ENCODE data around the gene ARFIP1. TPM values are rescaled to one million over a fixed set of nuclear protein-coding genes. Genes with fewer than 3 reads are reported as not detected.
"Not testable (repeated sequence)": the region's sequence is repeated elsewhere in the genome, so short reads cannot be mapped to it uniquely, and the experiment has no call there.

ARFIP1 gene
- total RNA-seq, 1 donor = 55.5 TPM

DNA sequence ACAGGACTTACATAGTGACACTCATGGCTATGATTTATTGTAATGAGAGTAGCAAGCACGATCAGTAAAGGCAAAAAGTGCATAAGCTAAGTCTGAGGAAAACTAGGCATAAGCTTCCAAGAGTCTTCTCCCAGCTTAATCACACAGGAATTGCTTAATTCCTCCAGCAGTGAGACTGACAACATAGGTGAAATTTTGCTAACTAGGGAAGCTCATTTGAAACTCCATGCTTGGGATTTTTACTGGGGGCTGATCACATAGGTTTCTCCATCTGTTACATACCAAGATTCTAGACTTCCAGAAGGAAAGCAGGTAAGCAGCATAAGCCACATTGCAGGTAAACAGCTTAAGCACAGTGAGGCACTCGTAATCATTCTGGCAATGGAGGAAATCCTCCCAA is 84.6 kb downstream of the ARFIP1 start:
- no peak overlapping the region for H3K4me3 ChIP-seq (ENCODE audit: low read depth, low read length)
- DNase-seq (ENCODE audit: low read depth) = no peak
- no peak for TF ChIP-seq CTCF (IDR thresholded peaks at IDR 0.05; ENCODE audit: insufficient read depth, low read length)

DNA sequence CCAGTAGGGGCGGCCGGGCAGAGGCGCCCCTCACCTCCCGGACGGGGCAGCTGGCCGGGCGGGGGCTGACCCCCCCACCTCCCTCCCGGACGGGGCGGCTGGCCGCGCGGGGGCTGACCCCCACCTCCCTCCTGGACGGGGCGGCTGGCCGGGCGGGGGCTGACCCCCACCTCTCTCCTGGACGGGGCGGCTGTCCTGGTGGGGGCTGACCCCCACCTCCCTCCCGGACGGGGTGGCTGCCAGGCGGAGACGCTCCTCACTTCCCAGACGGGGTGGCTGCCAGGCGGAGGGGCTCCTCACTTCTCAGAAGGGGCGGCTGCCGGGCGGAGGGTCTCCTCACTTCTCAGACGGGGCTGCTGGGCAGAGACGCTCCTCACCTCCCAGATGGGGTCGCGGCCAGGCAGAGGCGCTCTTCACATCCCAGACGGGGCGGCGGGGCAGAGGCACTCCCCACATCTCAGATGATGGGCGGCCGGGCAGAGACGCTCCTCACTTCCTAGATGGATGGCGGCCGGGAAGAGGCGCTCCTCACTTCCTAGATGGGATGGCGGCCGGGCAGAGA is 86.8 kb downstream of the ARFIP1 start:
- not testable (repeated sequence) for DNase-seq (ENCODE audit: low read depth); H3K4me3 ChIP-seq (ENCODE audit: low read depth, low read length)

GRCh38 chr4:152870606-152871005 is 90.9 kb downstream of the ARFIP1 start:
- H3K4me3 ChIP-seq (ENCODE audit: low read depth, low read length) = no peak overlapping the region
- TF ChIP-seq CTCF (IDR thresholded peaks at IDR 0.05; ENCODE audit: insufficient read depth, low read length) = no peak
- no peak for DNase-seq (ENCODE audit: low read depth)

DNA sequence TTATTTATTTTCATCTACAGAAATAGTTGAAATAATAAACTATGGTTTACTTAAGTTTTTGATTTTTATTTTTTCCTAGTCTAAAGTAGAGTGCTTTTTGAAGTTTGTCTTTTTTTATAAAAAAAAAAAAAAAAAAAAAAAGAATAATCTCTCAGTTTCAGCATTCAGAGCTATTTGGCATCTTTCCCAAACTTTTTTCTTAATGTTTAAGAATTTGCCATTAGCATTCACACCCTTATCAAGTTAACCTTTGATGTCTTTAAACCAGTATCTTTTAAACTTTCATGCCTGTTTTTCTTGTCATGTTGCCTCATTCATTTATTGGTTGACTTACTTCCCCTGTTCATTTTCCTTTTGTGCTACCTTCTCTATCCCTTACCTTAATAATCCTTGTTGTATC is 95.5 kb downstream of the ARFIP1 start:
- H3K4me3 ChIP-seq (ENCODE audit: low read depth, low read length) = no peak overlapping the region
- TF ChIP-seq CTCF (IDR thresholded peaks at IDR 0.05; ENCODE audit: insufficient read depth, low read length) = no peak
- DNase-seq (ENCODE audit: low read depth) = no peak

- no peak for TF ChIP-seq CTCF (IDR thresholded peaks at IDR 0.05; ENCODE audit: insufficient read depth, low read length)
- no peak overlapping the region for H3K4me3 ChIP-seq (ENCODE audit: low read depth, low read length)
- no peak for DNase-seq (ENCODE audit: low read depth)
Observed at GRCh38 chr4:152877868-152878267, 98.1 kb downstream of the ARFIP1 start.

- DNase-seq (ENCODE audit: low read depth) = no peak
- H3K4me3 ChIP-seq (ENCODE audit: low read depth, low read length) = no peak overlapping the region
- TF ChIP-seq CTCF (IDR thresholded peaks at IDR 0.05; ENCODE audit: insufficient read depth, low read length) = no peak
Observed at GRCh38 chr4:152880263-152880662, 100.5 kb downstream of the ARFIP1 start.

DNA sequence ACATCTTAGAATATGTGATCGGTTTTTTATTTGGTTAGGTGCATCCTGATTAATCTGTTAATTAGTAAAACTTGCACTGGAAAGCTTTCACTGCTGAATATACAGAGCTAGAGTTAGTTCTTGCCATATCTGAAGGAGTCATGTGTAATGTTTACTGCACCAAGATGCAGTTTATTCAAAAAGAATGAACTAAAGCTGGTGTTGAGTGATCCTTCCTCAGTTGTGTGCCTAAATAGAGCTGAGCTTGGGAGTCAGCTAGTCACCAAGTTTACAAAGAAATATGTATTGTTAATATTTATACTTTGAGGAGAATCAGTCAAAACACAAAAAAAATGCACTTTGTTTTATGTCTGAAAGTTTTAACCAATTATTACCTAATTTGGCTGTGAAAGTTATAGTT is 102.2 kb downstream of the ARFIP1 start:
- DNase-seq (ENCODE audit: low read depth) = no peak
- no peak for TF ChIP-seq CTCF (IDR thresholded peaks at IDR 0.05; ENCODE audit: insufficient read depth, low read length)
- H3K4me3 ChIP-seq (ENCODE audit: low read depth, low read length) = no peak overlapping the region

All from fibroblast of the aortic adventitia (primary cell).